Smooth muscle cell of bladder (primary cell): ENCODE data around the gene GPS2. TPM values are rescaled to one million over a fixed set of nuclear protein-coding genes. Genes with fewer than 3 reads are reported as not detected.

Experiments
- total RNA-seq: library from RNA; depleted of rRNA; stranded (reverse); fragments of >200 nt; gene quantifications from 2 replicates; pipeline ENCODE4 v1.2.3, GENCODE V29; 2014

GPS2 gene, protein sequence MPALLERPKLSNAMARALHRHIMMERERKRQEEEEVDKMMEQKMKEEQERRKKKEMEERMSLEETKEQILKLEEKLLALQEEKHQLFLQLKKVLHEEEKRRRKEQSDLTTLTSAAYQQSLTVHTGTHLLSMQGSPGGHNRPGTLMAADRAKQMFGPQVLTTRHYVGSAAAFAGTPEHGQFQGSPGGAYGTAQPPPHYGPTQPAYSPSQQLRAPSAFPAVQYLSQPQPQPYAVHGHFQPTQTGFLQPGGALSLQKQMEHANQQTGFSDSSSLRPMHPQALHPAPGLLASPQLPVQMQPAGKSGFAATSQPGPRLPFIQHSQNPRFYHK
- 26.2 and 32.5 TPM in 2 replicates for total RNA-seq

DNA sequence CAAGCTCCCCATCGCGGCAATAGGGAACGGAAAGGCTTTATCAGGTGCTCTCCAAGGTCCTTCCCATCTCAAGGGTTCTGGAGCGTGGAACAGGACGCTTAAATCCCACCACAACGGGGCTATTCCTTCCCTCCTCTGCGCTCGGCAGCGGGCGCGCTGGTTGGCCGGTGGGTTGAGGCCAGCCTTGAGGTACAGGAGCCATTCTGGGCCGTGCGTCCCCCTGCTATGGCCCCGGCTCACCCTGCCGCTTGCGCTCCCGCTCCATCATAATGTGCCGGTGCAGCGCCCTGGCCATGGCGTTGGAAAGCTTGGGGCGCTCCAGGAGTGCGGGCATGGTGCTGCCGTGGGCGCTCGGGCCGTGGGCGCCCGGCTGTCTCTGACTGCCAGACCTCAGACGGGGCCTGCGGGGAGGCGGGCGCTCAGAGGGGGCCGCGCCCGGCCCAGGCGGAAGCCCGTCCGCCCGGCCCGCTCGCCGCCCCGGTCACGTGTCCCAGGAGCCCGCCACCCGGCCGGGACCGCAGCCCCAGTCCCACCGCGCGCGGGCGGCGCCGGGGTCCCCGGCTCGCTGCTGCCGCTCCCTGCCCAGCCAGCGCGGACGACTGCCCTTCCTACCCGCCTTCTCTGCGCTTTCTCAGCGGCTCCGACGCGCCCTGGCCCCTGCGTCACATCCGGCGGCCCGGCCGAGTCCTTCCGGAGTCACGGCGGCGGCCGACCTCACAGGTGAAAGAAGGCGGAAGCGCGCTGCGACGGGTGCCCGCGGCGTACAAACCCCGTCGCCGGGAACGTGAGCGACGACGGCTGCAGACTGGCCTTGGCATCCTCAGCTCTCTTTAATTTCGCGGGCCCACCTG, at the start of gene GPS2:
TSS of gene GPS2 (minus strand) at position 642 of the 851 bp plus-strand sequence. CDS start at position 334, 308 bp downstream.

DNA sequence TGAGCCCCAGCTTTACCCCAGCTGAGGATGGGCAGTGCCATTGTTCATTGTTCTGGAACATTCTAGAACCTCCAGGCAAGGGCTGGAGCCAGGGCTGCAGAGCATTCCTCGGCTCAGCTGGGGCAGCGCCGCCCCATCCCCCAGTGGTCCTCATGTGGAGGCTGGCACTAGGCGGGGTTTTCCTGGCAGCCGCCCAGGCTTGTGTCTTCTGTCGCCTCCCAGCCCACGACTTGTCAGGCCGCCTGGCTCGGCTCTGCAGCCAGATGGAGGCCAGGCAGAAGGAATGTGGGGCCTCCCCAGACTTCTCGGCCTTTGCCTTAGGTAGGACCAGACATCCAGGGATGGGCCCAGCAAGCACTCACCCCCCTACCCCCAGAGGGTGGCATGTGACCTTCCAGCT, 39.9 kb upstream of the GPS2 start, which contains the start of gene TMEM95:
TSS of gene TMEM95 (plus strand) at position 104 of the 400 bp plus-strand sequence. CDS start at position 153, 49 bp downstream.

DNA sequence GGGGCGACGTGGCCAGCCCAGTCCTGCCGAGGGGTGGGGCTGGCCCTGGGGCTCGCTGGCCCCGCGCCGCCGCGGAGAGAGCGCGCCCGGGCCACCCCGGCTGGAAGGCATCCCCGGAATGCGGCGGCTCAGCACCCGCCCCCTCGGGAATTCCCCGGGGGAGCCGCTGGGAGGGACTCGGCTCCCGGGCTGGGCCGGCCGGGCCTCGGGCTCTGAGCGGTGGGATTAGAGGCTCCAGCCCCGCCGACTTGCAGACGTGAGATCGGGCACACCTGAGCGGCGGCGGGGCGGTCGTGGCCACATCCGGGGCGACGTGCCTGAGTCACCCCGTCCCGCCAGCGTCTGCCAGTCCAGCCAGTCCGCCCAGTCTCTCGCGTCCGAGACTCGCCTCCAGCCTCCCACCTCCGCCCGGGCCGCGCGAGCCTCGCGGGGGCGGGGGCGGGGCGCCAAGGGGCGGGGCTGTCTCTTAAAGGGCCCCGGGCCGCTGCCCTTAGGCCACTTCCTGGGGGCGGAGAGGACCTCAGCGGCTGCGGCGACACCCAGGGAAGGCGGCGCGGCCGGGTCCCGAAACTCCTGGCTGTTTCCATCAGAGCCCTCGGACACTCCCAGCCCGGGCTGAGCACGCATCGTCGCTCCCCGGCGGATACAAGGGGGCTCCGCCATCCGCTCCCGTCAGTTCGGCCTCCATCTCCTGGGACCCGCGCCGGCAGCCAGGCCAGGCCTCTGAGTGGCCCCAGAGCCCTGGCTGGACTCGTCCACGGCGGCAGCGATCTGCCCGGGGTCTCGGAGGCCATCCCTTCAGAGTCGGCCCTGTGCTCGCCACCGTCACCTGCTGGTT, 36.7 kb upstream of the GPS2 start, which contains the start of gene KCTD11:
TSS of gene KCTD11 (plus strand) at position 498 of the 838 bp plus-strand sequence.

DNA sequence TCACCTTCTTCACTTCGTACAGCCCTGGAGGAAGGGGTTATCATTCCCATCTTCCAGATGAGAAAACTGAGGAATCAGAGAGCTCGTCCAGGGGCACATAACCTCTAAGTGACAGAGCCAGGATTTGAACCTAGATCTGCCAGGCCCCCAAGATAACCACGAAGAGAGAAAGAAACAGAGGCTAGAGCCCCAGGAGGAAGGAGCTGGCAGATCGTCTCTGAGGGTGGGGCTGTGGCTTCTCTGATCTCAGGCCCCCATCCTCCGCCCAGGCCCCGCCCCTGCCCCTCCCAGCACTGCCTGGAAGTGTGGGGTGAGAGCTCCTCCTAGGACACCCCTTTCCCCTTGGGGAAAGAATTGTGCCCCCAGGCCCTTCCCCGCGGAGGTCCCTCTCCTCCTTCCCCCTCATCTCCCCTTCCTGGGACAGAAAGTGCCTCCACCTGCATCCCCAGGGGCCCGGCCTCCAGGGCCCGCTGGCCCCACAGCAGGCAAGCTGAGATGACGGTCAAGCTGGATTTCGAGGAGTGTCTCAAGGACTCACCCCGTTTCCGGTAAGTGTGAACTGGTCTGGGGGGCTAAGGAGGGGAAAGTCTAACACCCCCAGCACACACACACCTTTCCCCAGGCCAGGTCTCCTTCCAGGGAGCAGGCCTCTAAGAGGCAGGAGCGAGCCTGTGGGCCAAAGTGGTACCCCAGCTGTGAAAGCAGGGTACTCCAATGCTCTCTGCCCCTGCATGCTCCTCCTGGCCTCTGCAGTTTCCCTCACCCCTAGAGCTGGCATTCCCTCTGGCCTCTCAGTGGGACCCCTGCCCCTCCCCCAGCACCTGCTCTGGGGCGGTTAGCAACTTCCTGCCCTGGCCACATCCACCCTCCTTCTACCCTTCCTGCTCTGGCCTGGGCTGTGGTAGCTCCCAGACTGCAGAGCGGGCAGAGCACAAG, 21.3 kb upstream of the GPS2 start, which contains the start of gene ACAP1:
TSS of gene ACAP1 (plus strand) at position 290 of the 936 bp plus-strand sequence. CDS start at position 496, 206 bp downstream.

DNA sequence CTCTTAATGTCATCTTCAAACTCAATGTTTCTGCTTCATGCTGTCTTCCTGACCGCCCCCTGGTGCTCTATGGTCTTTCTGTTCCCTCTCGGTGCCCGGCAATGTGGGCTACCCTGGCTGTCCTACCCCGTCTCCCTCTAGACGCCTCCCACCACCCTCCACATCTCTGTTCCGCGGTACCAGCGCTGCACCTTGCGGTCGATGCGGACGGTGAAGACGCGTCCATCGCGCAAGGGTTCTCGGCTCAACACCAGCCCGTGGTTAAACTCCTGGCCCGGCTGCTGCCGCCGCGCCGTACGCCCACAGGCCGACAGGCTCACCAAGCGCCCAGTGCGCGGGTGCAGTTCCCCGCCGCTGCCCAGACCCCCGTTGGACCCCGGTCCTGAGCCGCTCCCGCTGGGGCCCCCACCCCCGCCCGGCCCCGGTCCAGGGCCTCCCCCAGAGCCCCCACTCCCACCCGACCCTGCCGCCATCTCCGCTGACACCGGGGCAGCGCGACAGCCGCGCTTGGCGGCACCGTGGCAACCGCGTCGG, 13.7 kb upstream of the GPS2 start, which contains the start of gene NEURL4:
TSS of gene NEURL4 (minus strand) at position 496 of the 534 bp plus-strand sequence. CDS start at position 473, 23 bp downstream.

DNA sequence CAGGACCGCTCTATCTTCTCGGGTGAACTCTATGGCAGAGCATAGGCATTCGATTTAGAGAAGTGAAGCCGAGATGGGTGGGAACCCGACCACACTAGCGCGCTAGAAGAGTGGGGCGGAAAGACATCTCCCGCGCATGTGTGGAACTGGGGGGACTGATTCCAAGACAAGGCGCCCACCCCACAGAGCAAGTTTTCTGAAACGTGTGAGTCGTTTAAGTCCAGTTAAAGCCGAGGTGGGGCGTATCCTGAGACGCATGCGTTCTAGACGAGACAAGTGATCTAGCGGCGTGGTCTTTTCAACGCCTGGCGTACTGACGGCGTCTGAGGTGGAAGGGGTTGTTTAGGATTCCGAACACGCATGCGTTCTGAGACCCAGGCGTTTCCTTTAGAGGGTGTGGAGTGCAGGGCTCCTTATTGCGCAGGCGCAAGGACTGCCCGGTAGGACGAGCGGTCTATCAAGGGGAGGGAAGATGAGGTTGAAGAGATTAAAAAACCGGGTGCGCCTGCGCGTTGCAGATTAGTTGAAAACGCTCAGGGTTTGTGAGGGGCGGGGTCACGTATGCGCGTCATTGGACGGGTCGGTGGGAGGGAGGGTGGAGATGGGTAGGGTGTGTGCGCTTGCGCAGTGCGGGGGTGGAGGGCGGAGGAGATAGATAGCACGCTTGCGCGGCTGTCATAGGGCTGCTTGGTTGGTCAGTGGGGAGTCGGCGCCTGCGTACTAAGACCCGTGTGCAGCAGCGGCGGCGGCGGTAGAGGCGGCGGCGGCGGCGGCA, 8.1 kb downstream of the GPS2 start, which contains the start of gene EIF5A:
TSS of gene EIF5A (plus strand) at position 718 of the 775 bp plus-strand sequence. CDS start 2,008 bp downstream, outside the sequence.

DNA sequence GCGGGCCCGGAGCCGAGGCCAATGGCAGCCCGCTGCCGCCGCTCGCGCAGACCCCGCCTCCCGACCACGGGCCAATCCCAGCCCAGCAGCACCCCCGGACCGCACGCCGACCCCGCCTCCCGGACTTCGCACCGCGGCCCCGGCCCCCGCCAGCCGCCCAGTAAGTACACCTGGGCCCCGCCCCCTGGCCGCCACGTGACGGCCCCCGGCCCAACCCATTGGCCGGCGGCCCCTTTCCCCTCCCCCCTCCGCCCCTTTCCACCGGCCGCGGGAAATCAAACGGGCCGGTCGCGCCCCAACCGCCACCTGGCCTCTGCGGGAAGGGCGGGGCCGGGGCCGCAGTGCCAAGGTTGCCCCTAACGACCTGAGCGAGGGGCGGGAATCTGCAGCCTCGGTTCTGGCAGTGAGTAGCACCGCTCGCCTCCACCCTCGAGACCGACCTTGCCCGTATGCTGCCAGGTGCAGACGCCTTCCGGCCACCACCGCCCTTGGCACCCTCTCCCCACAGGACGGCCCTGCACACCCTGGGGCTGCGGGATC, 20.5 kb downstream of the GPS2 start, which contains the start of gene YBX2:
TSS of gene YBX2 (minus strand) at position 26 of the 540 bp plus-strand sequence. CDS start 139 bp downstream, outside the sequence.

DNA sequence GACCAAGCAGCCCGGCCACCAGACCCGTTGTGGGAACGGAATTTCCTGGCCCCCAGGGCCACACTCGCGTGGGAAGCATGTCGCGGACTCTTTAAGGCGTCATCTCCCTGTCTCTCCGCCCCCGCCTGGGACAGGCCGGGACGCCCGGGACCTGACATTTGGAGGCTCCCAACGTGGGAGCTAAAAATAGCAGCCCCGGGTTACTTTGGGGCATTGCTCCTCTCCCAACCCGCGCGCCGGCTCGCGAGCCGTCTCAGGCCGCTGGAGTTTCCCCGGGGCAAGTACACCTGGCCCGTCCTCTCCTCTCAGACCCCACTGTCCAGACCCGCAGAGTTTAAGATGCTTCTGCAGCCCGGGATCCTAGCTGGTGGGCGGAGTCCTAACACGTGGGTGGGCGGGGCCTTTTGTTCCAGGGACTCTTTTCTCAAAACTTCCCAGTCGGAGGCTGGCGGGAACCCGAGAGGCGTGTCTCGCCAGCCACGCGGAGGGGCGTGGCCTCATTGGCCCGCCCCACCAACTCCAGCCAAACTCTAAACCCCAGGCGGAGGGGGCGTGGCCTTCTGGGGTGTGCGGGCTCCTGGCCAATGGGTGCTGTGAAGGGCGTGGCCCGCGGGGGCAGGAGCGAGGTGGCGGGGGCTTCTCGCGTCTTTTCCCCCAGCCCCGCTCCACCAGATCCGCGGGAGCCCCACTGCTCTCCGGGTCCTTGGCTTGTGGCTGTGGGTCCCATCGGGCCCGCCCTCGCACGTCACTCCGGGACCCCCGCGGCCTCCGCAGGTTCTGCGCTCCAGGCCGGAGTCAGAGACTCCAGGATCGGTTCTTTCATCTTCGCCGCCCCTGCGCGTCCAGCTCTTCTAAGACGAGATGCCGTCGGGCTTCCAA, 33.8 kb downstream of the GPS2 start, which contains the start of gene SLC2A4:
TSS of gene SLC2A4 (plus strand) at position 645 of the 879 bp plus-strand sequence. CDS start at position 862, 217 bp downstream.

Other genes starting within 250 kb of the GPS2 start
- not detected in 2 replicates for gene CLEC10A, start 235.1 kb downstream of the GPS2 start, total RNA-seq
- gene ASGR2, start 200.5 kb downstream of the GPS2 start, total RNA-seq = not detected in 2 replicates
- 0.28 and 0.37 TPM in 2 replicates for gene ASGR1, start 136.0 kb downstream of the GPS2 start, total RNA-seq
- gene DLG4, start 95.5 kb downstream of the GPS2 start, total RNA-seq = 9.0 and 18.4 TPM in 2 replicates
- 227 and 290 TPM in 2 replicates for gene ACADVL, start 95.4 kb downstream of the GPS2 start, total RNA-seq
- gene DVL2, start 80.8 kb downstream of the GPS2 start, total RNA-seq = 78.2 and 87.1 TPM in 2 replicates
- gene PHF23, start 75.9 kb downstream of the GPS2 start, total RNA-seq = 38.3 and 47.5 TPM in 2 replicates
- gene GABARAP, start 72.9 kb downstream of the GPS2 start, total RNA-seq = 168 and 193 TPM in 2 replicates
- 15.2 and 17.6 TPM in 2 replicates for gene CTDNEP1, start 63.6 kb downstream of the GPS2 start, total RNA-seq
- gene ELP5, start 63.1 kb downstream of the GPS2 start, total RNA-seq = 26.5 and 27.7 TPM in 2 replicates
- gene CLDN7, start 52.9 kb downstream of the GPS2 start, total RNA-seq = 1.3 and 1.6 TPM in 2 replicates
- gene SLC2A4, start 33.6 kb downstream of the GPS2 start, total RNA-seq = 0.28 TPM in 2 replicates
- gene YBX2, start 20.7 kb downstream of the GPS2 start, total RNA-seq = 0.09 TPM in 1 of 2 replicates, not detected in the other
- gene EIF5A, start 7.7 kb downstream of the GPS2 start, total RNA-seq = 397 and 405 TPM in 2 replicates
- gene NEURL4, start 14.0 kb upstream of the GPS2 start, total RNA-seq = 14.4 and 23.1 TPM in 2 replicates
- gene ACAP1, start 21.2 kb upstream of the GPS2 start, total RNA-seq = 2.1 and 3.3 TPM in 2 replicates
- 6.8 and 16.4 TPM in 2 replicates for gene KCTD11, start 36.8 kb upstream of the GPS2 start, total RNA-seq
- not detected in 2 replicates for gene TMEM95, start 39.8 kb upstream of the GPS2 start, total RNA-seq
- gene TNK1, start 65.7 kb upstream of the GPS2 start, total RNA-seq = 0.37 and 0.57 TPM in 2 replicates
- 13.9 and 14.4 TPM in 2 replicates for gene PLSCR3, start 79.2 kb upstream of the GPS2 start, total RNA-seq
- gene TMEM256, start 88.7 kb upstream of the GPS2 start, total RNA-seq = 105 and 158 TPM in 2 replicates
- 4.1 and 6.3 TPM in 2 replicates for gene NLGN2, start 92.5 kb upstream of the GPS2 start, total RNA-seq
- not detected in 2 replicates for gene SPEM1, start 105.0 kb upstream of the GPS2 start, total RNA-seq
- not detected in 2 replicates for gene SPEM2, start 110.3 kb upstream of the GPS2 start, total RNA-seq
- not detected in 2 replicates for gene SPEM3, start 113.5 kb upstream of the GPS2 start, total RNA-seq
- 0.71 and 0.74 TPM in 2 replicates for gene TMEM102, start 120.1 kb upstream of the GPS2 start, total RNA-seq
- 0.71 and 3.4 TPM in 2 replicates for gene FGF11, start 124.2 kb upstream of the GPS2 start, total RNA-seq
- gene CHRNB1, start 129.7 kb upstream of the GPS2 start, total RNA-seq = 5.9 and 7.3 TPM in 2 replicates
- gene ZBTB4, start 164.3 kb upstream of the GPS2 start, total RNA-seq = 14.8 and 19.0 TPM in 2 replicates
- gene SLC35G6, start 166.1 kb upstream of the GPS2 start, total RNA-seq = not detected in 2 replicates
- 65.1 and 79.0 TPM in 2 replicates for gene POLR2A, start 169.0 kb upstream of the GPS2 start, total RNA-seq
- 2.1 and 4.4 TPM in 2 replicates for gene TNFSF12, start 233.7 kb upstream of the GPS2 start, total RNA-seq
- gene TNFSF13, start 243.4 kb upstream of the GPS2 start, total RNA-seq = 0.71 and 0.74 TPM in 2 replicates
- gene SENP3, start 246.6 kb upstream of the GPS2 start, total RNA-seq = 61.0 and 67.3 TPM in 2 replicates